GM19463 (cell line): ENCODE data around the gene THADA.
"Not testable (repeated sequence)": the region's sequence is repeated elsewhere in the genome, so short reads cannot be mapped to it uniquely, and the experiment has no call there.

ENCODE experiments used
- ATAC-seq: cut with Tn5 transposase; IDR thresholded peaks from one replicate; pipeline ENCODE4 v1.9.1; 2021; ENCODE audit warnings: mild to moderate bottlenecking, moderate library complexity; ENCODE audit not compliant: unreplicated experiment

THADA gene

DNA sequence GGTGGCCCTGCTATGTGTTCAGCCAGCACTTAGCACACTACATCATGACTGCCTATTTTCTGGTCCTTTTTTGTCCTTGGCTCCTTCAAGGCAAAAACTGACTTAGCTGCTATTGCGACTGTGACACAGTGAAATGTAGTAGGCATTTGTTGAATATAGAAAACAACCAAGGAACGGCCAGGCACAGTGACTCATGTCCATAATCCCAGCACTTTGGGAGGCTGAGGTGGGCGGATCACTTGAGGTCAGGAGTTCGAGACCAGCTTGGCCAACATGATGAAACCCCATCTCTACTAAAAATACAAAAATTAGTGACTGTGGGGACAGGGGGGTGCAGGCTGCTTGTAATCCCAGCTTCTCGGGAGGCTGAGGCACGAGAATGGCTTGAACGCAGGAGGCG is 199.5 kb downstream of the THADA start:
- ATAC-seq, result not testable (repeated sequence)

DNA sequence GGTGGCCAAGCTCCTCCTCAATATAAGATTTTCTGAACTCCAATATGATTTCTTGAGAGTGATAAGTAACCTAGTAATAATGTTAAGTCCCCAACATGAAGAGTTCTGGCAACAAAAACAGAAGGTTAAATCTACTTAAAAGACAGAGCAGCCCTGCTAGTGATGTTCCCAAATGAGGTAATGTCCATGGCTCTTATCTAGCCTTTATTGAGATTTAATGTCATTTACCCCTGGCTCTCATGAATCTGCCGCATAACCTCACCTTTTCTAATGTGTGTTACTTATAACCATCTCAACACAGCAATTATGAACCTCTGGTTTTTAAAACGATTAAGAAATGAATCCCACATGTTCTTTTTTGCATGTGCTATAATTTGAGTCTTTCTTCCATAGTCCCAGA is 201.9 kb downstream of the THADA start:
- no peak for ATAC-seq

DNA sequence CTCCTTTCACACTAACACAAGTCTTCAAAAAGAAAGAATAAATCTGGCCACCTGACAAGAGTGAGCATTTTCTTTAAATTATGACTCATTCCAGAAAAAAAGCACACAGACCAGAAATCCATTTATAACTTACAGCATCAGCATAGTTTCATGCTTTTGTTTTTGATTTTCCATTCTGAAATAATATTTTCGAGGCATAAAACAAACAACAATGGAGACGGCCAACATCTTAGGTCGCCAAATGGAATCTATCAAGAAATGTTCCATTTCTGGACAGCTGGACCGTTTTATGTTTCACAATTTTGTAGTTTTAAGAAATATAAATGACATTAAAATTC is 204.0 kb downstream of the THADA start:
- no peak for ATAC-seq

DNA sequence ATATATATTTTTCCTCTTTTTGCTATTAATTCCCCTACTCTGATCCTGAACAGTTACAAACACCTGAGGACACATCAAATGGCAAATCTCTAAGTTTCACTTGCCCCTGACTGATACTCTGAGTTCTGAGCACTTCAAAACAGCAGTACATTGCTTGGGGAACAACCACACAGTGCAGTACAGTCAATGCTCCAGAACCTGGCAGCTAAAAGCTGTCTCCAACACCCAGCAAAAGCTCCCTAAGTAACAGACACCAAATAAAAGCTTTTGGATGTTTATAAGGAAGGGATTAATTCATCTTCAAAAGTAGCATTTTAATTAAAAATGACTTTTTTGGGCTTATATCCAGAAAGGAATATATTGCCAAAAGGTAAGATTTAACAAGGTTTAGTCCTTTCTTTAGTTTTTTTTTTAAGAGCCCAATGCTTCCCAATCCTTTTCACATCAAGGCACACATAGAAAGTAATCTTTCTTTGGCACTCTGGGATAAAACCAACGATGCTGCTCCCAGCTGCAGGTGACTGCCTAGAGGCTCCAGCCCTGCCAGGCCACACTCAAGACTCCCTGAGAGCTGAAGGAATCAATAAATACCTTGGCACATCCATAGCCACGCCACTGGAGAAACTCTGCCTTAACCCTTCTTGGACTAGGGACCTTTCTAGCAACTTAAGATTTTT is 204.5 kb downstream of the THADA start:
- no peak for ATAC-seq

DNA sequence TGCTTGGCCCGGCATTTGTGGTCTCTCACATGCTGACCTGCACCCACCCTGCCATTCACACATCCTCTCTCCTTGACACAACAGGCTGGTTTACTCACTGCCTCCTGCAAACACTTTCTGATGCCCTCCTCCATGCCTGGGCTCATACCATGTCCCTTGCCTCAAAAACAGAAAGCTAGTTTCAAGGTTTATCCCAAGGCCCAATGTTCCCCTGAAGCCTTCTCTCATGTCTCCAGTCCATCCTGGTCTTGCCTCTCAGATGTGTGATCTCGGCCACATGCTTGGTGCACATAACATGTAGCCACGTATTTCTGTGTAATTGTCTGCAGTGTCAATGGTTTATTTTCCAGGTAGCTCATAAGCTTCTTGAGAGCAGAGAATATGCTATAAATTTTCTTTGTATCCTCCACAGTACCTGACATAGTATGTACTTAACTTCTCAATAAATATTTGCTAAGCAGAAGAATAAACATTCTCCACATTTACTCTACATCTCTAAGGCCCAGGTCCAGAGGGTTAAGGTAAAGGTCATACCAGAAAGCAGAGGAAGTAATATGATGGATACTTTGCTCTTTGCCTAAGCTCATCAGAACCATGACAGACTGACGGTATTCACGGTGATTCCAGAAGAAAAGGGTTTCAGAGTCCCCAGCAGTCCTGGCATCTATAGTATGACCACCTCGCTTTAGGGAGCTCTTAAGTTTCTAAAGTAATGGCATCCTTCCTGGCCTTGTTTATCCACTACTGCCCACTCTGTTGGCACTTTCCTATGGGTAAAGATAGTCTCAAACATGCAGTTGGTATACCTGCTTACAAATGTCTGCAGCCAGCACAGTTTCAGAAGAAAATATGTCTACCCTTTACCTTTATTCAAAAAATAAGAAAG is 206.0 kb downstream of the THADA start:
- no peak for ATAC-seq

DNA sequence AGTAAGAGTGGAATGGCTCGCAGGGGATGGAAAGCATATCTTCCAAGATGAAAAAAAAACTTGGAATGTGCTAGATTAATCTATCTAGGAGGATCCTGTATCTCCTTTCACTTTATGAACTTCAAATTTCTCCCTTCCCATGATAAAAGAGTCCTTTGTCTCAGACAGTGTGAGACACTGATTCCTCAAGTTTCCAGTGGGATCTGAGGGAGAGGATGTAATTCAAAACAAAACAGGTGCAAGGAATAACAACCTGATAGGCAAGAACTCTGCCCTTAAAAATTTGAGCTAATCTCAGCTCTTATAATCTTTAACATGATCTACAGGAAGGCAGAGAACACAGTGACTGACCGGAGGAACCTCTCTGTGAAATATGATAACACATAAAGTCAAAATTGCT is 207.5 kb downstream of the THADA start:
- no peak for ATAC-seq

DNA sequence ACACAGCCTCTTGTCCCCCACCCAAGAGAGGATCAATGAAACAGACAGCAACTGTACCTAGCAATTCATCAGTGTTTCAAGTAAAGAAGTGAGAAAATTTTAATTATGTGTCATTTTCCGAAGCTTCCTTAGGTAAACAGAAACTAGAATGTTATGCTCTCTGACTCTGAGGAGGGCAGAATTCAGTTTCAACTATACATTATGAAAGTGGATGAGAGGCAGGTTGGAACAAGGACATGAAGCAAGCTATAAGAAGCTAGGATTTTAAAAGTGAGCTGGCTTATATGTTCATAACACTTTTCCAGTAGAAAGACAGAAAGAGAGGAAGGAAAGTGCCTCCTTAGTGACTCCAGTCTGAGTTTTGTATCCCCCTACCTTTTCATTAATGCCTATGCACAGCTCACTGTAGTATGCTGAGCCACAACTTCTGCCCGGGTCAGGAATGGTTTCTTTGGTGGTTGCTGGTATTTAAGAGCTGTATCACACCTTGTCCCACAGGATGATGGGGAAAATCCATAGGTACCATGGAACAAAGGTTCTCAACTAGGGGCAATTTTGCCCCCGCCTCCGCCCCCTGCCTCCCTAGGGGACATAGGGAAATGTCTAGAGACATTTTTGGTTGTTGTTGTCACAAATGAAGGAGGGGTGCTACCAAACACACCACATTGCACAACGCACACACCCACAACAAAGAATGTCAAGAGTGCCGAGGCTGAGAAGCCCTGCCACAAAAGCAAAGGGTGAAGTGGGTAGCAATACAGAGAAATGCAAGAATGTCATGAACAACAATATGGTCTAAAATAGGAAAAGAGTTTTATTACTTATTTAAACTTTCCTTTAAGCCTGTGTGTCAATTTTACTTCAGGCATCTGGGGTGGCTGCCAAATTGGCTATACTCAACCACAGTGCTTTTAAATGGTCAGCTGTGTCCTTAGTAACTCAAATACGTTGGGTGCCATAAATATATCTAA is 208.5 kb downstream of the THADA start:
- peak; percentile 73 for ATAC-seq

DNA sequence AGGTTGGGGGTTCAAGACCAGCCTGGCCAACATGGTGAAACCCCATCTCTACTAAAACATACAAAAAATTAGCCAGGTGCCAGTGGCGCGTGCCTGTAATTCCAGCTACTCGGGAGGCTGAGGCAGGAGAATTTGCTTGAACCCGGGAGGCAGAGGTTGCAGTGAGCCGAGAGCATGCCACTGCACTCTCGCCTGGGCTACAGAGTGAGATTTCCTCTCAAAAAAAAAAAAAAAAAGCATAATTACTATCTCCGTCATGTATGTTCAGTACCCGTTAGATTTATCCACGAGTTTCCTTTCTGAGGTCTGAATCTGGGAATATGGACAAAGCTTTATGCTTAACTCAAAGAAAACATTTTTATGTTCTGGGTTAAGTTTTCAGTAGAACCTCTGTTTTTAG is 209.2 kb downstream of the THADA start:
- not testable (repeated sequence) for ATAC-seq

DNA sequence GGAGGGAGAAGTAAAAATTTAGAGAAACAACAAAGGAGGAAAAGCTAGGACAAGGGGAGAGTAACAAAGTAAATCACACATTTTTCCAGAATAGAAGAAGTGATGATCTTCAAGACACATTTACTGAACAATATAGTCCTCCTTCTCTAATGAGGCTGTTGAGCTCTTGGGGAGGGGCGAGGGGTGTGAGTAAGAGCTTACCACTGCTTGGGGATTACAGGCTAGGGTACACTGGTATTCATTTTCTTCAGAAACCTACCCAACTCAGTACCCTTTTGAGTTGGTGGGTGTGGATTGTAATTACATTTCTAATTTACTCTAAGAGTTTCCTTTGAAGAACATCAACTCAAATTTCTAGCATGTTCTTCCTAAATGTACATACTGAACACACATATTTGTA is 211.7 kb downstream of the THADA start:
- no peak for ATAC-seq

DNA sequence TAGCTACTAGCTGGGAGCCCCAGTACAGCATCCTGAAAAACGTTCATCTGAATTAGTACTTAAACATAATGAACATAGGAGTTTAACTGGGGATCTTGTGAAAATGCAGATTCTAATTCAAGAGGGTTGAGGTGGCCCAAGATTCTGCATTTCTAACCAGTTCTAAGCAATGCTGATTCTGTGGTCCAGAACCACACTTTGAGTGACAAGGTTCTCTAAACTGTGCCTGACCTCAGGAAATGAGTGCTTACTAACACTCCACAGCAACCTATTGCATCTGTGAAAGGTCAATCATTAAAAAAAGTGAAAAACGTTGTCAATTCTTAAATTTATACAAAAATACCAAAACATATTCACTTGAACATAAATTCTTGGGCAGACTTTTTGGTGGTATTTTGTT is 212.3 kb downstream of the THADA start:
- no peak for ATAC-seq

DNA sequence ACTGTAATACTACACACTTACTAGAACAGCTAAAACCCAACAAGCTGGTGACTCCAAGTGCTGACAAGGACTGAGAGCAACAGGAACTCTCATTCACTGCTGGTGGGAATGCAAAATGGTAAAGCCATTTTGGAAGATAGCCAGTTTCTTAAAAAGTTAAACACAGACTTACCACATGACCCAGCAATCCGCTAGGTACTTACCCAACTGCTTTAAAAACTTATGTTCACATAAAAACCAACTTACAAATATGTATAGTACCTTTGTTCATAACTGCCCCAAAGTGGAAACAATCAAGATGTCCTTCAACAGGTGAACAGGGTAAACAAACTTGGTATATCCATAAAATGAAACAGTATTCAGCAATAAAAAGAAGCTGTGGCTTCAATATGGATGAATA is 216.3 kb downstream of the THADA start:
- ATAC-seq, result no peak

DNA sequence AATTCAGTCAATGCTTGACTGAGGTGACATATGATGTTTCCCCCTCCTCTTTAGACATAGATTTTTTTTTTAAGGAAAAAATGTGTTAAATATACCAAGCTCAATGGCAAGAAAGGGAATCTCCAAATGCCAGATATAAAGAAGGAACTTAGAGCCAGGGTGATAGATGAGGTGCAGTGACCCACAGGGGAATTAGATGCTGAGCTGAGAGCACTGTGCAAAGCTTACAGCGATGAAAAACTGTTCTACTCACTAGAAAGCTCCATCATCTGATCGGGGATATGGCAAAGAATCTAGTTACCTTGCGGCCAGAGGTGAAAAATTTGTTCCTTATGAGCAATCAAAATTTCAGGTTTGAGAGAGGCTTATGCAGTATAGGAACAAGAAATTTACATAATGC is 218.5 kb downstream of the THADA start:
- no peak for ATAC-seq

DNA sequence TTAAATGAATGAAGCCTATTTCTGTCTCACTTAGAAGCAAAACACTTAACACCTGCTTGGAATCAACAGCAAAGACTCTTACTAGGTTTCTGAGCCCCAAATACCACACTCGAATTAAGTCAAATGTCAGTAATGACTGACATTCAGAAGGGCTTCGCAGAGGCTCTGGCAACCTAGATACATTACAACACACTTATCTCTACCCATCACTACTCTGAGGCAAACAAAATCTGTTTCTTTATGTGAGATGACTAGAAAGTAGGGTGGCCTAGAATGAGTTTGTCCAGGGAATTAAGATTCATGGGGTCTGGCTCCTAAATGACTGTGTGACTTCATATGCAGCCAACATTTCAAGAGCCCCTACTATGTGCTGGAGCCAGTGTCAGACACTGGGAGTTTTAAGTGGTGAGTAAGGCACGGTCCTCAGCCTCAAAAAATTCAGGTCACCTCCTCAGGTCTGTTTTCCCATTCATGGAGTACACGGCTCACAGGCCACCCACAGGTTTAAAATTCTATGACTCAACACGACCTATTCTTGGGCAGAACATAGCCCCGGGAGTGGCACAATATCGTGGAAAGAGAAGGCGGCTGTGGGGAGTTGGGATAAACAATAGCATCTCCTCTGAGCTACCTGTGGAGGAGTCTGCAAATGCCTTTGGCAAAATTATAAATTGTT is 219.2 kb downstream of the THADA start:
- no peak for ATAC-seq

DNA sequence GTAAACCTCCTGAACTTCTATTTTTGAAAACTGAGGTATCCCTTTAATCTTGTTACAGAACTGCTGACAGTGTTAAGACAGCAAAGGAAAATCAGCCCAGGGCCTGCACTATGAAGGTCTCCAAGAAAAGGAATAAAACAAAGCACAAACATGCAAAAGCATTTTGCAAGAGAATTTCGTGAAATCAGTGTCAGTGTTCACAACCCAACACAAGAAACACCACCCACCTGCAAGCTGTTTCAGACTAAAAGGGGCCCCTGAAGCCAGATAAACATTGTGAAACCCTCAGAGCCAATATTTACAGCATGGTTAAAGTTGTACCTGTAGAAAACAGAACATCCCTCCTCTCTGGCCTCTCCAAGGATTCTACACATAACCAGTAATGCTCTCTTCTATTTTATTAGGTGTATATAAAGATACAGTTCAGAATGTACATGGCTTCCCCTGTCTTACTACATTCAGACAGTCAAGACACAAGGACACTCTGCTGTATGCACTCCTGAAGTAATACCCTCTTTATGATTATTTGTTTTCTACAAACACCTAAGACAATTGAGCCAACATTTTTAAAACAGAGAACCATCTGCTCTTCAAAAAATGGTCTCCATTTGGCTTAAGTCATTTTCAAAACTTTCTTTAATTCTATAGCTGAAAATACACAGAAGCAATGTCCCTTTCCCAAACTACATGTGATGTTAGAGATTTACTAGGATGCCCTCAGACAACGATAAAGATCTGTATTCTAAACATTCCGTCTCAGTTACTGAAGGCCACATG is 219.9 kb downstream of the THADA start:
- ATAC-seq, result no peak

DNA sequence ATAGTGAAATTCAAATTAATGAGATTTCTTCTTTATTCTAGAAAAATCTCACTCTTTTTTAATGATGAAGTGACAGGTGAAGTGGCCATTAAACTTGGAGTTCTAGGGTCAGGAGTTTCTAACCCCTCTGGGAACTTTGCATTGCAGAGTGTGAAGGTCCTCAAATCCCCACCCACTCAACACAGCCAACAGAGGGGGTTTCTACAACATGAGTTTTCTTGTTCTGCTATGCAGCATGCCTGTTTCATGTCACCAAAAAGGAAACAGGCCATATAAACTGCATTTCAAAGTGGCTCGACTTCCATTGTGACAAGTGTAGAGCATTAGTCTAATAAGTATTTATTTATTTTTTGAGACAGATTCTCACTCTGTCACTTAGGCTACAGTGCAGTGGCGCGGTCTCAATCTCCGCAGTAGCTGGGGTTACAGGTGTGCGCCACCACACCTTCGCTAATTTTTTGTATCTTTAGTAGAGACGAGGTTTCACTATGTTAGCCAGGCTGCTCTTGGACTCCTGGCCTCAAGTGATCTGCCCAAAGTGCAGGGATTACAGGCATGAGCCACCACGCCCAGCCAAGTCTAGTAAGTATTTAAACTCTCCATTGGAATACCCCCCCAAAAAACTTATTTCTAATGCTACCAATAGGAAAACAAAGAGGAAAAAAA is 223.3 kb downstream of the THADA start:
- ATAC-seq, result no peak

DNA sequence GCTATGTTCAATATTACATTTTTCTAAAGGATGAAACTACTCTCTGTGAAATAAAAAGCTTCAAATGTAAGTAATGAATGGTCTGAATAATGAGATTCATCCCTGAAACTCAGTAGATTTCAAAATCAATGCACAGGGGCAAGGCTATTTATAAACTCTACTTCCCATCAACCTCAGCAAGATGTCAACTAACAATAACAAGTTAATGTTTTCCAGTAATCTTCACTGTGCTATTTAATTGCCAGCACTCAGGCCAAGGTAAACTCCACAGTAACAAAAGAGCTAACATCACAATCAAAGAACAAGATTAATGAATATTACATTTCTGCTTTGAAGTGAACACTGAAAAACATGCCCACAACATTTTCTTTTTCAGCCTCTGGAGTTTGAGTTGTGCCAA is 225.1 kb downstream of the THADA start:
- ATAC-seq, result no peak

DNA sequence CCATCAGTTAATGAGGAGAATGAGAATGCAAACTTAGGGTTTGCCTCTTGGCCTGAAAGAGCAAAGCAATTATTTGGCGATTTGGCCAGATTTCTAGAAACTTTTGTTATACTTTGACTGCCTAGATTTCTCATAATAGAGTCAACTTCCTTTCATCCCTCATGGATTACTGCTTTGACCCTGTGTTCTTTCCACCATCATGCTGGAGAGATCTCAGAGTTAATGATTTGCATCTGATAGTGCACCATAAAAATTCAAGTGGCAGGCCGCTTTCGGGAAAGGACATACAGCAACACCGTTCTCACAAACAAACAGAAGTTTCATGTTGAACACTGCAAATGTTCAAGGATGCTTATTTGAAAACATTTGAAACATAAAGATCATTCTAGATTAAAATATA is 225.7 kb downstream of the THADA start:
- no peak for ATAC-seq

DNA sequence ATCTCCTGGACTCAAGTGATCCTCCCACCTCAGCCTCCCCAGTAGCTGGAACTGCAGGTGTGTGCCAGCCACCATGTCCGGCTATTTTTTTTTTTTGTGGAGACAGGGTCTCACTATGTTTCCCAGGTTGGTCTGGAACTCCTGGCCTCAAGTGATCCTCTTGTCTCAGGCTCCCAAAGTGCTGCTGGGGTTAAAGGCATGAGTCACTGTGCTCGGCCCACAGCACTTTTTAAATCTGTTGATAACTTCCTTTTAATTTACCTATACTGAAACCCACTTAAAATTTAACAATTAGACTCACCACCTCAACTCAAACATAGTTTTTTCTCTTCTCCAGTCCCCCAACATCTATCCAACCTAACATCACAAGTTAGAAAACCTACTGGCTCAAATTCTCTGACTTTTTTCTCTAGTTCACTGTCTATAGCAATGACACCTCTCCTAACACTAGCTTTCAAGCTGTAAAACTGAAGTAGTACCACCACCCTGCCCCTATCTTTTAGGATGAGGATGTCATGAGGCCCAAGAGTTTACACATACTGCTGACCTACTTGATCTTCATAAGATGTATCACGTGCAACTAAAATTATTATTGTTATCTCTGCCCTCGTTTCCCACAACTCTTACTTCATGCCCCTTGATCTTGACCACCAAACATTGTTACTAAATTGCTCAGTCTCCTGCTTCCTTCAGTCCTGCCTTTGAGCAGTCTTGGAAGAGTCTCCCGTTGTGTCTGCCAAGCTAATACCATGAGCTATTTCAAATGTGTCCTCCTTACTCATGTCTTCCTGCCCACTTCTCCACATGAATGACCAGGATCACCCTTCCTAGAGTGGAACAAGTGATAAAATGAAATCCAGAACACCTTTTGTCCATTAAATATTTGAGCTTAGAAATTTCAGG is 227.1 kb downstream of the THADA start:
- no peak for ATAC-seq
